ENCODE results near the gene DCLK1.

Gene DCLK1

GRCh38 chr13:35780613-35781012, 350.6 kb downstream of the DCLK1 start:
- DNase-seq: no peak

GRCh38 chr13:35771898-35772297, 359.3 kb downstream of the DCLK1 start:
- DNase-seq: no peak

- no peak for DNase-seq
Observed at GRCh38 chr13:35770756-35771297, 360.4 kb downstream of the DCLK1 start.

- no peak for DNase-seq
Observed at GRCh38 chr13:35769812-35770211, 361.4 kb downstream of the DCLK1 start.

GRCh38 chr13:35768551-35768950, 362.6 kb downstream of the DCLK1 start:
- DNase-seq: no peak

- DNase-seq: no peak
Observed at GRCh38 chr13:35768073-35768472, 363.1 kb downstream of the DCLK1 start.

GRCh38 chr13:35767256-35767976, 363.8 kb downstream of the DCLK1 start:
- no peak for DNase-seq

- DNase-seq: no peak
Observed at GRCh38 chr13:35766663-35767062, 364.5 kb downstream of the DCLK1 start.

GRCh38 chr13:35765941-35766340, 365.2 kb downstream of the DCLK1 start:
- DNase-seq: no peak

GRCh38 chr13:35765366-35765765, 365.8 kb downstream of the DCLK1 start:
- no peak for DNase-seq

- DNase-seq: no peak
Observed at GRCh38 chr13:35764326-35765015, 366.7 kb downstream of the DCLK1 start.

GRCh38 chr13:35763782-35764123, 367.4 kb downstream of the DCLK1 start:
- DNase-seq: no peak

- no peak for DNase-seq
Observed at GRCh38 chr13:35763060-35763781, 368.0 kb downstream of the DCLK1 start.

- DNase-seq: no peak
Observed at GRCh38 chr13:35761440-35762252, 369.5 kb downstream of the DCLK1 start.

GRCh38 chr13:35760735-35761281, 370.4 kb downstream of the DCLK1 start:
- DNase-seq: no peak

GRCh38 chr13:35747594-35747993, 383.6 kb downstream of the DCLK1 start:
- DNase-seq: no peak

- DNase-seq: no peak
Observed at GRCh38 chr13:35744566-35745178, 386.5 kb downstream of the DCLK1 start.

- DNase-seq: no peak
Observed at GRCh38 chr13:35744144-35744543, 387.0 kb downstream of the DCLK1 start.

- DNase-seq: no peak
Observed at GRCh38 chr13:35743165-35743564, 388.0 kb downstream of the DCLK1 start.

GRCh38 chr13:35741657-35742056, 389.5 kb downstream of the DCLK1 start:
- DNase-seq: no peak

GRCh38 chr13:35736876-35737275, 394.3 kb downstream of the DCLK1 start:
- no peak for DNase-seq

GRCh38 chr13:35733827-35734226, 397.4 kb downstream of the DCLK1 start:
- no peak for DNase-seq

All from hippocampal formation (tissue), 2 donors.